Stimulated activated CD4-positive, alpha-beta T cell treated with anti-CD3 and anti-CD28 coated beads, Interleukin-2, amount 100 ng/mL, for 24 hours (primary cell): ENCODE measurements around the gene ARL8A.
"Not testable (repeated sequence)": the region's sequence is repeated elsewhere in the genome, so short reads cannot be mapped to it uniquely, and the experiment has no call there.

Experiments used
- DNase-seq, 2 donors: peaks; one replicate each; pipeline ENCODE4 v3.0.0-alpha.2; 2020

The ARL8A gene

GRCh38 chr1:202172015-202172355 lies 27.4 kb upstream of the ARL8A start:
- DNase-seq, result no peak

- DNase-seq, result no peak
Measured at GRCh38 chr1:202171292-202172014, 26.9 kb upstream of the ARL8A start.

DNA sequence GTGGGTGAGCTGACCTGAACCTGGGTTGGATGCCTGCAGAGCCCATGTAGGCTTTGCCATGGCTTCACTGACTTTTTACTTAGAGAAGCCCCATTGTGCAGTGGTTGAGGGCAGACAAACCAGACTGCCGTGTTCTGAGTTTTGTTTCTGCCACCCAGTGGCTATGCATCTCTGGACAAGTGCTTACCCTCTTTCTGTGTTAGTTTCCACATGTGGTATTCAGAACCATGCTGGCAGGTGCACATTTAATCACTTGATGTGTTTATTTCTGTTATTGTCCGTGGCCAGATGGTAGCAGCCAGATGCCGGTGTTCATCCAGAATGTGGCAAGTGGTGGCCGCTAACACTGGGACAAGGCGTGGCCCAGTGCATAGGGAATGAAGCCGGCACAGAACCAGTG lies 26.2 kb upstream of the ARL8A start:
- DNase-seq, result no peak

DNA sequence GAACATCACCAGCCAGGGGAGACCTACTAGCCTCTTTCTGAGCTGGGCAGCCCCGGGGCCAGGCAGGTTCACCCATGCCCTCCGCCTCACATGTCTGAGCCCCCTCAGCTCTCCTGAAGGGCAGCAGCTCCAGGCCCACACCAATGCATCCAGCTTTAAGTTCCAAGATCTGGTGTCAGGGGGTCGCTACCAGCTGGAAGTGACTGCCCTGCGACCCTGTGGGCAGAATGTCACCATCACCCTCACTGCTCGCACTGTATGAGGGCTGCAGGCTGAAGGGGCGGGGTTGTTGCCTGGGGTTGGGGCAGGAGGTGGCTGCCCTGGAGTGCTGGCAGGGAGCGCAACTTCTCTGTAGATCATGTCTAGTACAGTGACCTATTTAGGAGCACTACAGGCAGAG lies 24.3 kb upstream of the ARL8A start:
- DNase-seq, result no peak

DNA sequence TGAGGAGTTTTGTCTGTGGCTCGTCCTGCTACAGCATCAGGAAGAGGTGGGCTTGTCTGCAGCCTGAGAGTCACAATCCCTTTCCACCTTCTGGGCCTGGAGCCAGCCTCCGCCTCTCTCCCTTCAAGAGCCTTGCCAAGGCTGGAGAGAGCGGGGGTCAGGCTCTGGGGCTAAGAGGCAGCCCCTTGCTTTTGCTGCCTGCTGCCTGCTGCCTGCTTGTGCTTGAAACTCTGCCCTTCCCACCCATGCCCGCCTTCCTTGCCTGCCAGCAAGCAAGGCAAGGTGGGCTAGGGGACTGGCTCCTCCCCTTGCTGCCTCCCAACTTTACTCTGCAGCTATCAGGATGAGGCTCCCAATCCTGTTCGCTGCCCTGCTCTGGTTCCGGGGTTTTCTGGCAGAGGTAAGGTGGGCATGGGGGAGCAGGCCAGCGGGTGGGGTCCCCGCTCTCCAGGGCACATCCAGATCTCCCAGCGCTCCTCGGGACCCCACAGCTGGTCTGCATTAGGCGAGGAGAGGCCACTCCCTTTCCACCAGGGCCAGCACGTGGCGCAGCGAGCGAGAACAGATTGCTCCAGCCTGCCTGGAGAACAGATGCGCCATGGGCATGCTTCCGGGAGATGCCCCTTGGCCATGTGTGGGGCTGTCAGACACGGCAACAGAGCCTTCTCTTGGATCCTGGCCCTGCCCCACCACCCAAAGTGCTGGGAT lies 23.3 kb upstream of the ARL8A start:
- no peak for DNase-seq

DNA sequence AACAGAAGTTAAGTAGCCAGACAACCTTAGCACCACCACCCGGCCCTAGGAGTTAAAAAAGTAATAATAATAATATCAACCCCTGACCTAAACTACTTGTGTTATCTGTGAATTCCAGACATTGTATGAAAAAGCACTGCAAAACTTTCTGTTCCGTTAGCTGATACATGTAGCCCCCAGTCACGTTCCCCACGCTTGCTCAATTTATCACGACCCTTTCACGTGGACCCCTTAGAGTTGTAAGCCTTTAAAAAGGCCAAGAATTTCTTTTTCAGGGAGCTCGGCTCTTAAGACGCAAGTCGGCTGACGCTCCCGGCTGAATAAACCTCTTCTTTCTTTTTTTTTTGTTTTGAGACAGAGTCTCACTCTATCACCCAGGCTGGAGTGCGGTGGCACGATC lies 22.5 kb upstream of the ARL8A start:
- not testable (repeated sequence) for DNase-seq

GRCh38 chr1:202165942-202166843 lies 21.7 kb upstream of the ARL8A start:
- DNase-seq, result no peak

DNA sequence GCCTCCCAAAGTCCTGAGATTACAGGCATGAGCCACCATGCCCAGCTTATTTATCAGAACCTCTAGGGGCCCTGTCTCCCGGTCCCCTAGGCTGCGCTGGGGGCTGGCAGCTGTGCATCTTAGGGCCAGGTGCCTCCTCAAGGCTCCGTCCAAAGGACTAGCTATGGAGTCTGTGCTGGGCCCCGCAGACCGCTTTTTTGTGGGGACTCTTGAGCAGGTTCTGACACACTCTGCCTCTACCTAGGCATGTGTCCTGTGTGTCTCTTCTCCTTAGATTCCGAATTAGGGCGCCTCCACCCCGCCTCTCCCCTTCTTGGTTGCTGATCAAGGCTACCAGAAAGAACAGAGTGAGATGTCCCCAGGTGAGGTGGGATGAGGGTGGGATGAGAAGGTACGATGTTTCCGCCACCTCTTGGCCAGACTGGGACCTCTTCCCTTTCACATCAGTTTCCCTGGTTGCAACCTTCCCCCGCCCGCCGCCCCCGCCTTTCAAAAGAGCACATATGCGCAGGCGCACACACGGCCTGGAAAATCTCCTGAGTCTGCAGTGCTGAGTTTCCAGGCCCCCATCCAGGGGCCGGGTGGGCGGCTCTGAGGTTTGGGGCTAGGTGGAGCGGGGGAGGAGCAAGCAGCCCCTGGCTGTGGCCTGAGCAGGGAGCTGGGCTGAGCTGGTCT lies 20.9 kb upstream of the ARL8A start:
- peak; percentile 49 to 81 for DNase-seq

GRCh38 chr1:202164271-202165037 lies 19.9 kb upstream of the ARL8A start:
- peak; percentile 64 to 71 for DNase-seq

DNA sequence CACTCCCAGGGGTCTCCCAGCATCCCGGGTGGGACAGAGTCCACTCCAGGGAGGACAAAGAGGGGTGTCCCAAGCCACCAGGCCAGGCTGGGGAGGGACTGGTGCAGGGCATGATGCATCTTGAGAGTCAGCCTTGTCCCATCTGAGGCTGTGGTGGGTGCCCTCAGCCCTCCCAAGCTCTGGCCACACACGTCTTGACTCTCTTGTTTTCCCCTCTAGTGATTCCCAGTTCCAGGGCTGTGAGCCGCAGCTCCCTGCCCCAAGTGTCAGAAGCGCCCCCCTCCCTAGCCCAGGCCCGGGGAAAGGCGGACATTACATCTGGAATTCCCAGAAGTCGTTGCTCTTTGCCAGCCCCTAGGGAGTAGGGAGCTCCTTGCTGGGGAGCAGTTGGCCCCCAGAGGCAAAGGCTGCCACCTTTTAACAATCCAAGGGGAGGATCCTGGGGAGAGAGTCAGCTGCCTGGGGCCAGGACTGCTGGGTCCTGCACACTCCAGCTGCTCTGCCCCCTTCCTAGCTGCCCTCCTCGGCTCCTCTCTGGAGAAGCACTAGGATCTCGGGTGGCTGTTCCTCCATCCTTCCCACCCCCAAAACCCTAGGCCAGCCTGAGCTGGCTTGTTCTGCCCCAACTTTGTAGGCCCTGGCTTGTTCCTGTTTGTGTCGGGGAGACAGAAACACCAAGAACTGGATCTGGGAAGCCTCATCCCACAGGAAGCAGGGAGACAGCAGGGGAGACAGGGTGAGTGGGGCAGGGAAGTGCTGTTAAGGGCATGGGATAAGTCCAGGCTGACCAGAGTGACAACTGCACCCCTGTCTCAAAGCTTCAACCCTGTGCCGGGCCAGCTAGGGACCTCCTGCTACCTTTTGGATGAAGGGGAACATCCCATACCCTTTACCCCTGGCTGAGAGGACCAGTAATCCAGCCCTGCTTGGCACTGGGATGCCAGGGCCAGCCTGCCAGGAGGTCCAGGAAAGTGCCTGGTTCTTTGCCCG lies 19.0 kb upstream of the ARL8A start:
- no peak for DNase-seq

DNA sequence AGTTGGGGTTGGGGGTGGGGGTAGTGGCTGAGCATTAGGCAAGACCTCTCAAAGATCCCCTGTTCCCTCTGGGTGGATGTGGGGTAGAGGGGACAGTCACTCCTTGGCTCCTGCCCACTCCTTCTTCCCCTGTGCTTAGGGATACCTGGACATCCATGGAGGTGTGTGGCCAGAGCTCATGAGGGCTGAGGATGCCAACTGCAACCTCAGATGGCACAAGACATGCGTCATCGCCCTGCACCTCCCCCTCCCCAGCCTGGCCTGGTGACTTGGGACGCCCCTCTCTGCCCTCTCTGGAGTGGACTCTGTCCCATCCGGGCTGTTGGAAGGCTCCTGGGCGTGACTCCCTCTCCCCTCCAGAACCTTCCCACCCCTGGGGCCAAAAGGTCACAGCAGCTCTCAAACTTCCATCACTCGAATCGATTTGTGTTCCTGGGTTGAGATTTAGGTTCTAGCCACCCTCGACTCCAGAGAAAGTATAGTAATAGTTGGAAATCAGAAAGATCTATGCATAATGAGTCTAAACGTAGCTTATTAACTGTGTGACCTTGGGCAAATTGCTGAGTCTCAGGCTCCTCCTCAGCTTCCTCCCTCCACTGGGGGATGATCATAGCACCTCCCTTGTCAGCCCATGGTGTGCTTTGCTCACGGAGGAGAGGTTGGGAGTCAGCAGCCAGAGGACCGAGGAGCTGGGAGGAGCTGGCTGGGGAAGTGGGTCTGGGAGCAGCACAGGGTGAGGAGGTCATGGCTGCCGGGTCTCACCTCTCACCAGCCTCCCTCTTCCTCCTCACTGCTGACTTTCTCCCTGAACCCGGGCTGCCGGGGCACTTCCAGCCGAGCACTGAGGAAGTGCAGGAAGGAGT lies 18.1 kb upstream of the ARL8A start:
- DNase-seq, result peak; percentile 34 to 39

DNA sequence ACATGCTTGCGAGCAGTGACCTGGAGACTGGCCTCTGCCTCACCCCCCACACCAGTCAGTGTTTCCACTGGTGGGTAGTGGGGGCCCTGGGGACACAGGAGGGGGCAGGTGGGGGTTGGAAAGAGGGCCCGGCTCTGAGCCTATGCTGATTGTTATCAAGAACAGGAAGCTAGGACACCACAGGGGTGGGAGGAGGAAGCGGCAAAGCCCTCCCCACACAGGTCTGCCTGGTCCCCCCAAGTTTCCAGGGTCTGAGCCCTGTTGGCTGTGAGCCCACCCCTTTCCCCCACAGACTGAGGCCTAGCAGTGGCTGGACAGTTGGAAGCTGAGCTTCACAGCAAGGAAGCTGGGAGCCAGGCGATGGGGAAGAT lies 17.5 kb upstream of the ARL8A start:
- DNase-seq, result peak; percentile 65 to 70

DNA sequence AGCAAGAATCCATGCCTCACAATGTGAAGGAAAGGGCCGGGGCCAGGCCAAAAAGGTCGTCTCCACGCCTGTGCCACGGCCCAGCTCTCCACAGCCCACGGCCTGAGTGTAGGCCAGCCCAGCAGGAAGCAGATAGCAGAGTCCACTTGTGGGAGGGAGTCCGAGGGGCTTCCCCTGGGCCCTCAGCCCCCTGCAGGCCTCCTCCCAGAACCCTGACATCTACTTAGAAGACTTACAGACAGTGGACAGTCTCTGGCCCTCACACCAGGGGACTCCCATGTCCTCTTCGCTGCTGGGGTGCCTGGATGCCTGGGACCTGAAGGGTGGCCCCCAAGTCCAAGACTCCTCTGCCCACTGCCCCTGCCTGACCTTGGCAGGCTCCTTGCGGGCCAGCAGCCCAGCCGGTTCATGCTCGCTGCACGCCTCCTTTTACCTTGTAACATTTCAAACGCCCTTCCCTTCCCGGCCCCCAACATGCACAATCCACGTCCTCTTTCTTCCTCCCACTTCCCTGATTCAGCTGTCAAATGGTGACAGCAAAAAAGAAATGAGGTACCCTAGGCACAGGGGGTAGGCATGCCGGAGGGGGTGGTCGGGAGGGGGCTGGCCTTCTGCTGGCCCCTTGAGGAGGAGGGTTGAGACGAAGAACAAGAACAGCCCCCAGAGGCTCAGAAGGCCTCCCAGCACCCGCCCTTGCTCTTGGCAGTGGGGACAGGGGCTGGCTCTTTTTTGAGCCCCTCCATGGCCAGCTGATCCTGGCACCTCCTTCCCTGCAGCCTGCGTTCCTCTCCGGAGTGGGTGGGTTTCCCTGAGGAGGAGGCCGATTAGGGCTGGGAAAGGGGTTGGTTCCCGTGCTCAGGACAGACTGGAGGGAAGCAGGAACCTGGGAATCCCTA lies 16.9 kb upstream of the ARL8A start:
- peak in 1 of 2 donors; percentile 18 for DNase-seq

DNA sequence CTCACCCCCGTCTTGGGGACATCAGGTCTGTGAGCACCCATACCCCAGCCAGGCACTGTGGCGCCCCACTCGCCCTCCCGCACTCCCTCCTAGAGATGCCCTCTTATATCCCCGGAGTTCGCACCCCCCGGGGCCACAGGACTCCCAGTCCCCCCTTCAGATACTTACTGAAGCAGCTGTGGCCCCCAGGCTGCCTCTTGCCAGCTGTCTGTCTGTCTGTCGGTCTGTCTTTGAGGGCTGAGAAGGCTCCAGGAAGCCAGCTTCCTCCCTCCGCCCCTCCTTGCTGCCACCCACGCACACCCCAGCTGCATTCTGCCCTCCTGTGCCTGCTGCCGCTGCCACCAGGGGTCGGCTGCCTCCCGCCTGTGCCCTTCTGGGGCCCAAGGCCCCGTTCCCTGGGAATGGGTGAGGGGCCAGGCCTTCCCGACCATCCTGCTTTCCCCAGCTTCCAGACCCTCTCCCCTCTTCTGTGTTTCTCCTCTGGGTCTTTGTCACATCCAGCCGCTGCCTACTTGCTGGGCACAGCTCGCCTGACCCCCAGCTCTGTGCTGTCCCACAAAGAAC lies 15.9 kb upstream of the ARL8A start, which contains the start of gene PTPN7:
Gene PTPN7 (minus strand): TSS at position 226 of the 564 bp plus-strand sequence. CDS start 1,200 bp downstream, outside the sequence.
- DNase-seq, result peak; percentile 91 to 92

- peak; percentile 77 to 79 for DNase-seq
Measured at GRCh38 chr1:202159534-202160371, 15.2 kb upstream of the ARL8A start.

GRCh38 chr1:202158810-202159533 lies 14.4 kb upstream of the ARL8A start:
- peak; percentile 47 to 54 for DNase-seq

DNA sequence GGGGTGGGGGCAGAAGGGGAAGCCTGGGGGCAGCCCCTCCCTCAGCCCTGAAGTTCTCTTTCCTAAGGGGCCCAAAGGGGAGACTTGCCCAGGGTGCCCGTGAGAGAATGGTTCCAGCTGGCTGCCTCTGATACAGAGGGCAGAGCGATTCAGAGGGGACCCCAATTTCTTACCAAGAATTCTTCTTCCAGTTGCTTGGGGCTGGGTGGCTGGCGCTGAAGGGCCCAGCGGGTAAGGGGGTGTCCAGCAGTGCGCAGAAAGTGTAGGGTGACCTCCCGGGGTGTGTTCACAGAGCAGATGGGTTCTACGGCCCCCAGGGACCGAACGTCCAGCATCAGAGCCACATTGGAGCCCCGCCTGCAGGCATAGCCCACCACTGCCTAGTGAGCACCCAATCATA lies 13.4 kb upstream of the ARL8A start:
- DNase-seq, result no peak
